A172 (cell line): ENCODE data around the gene PI4KA. TPM values are rescaled to one million over a fixed set of nuclear protein-coding genes. Genes with fewer than 3 reads are reported as not detected.
"Not testable (repeated sequence)": the region's sequence is repeated elsewhere in the genome, so short reads cannot be mapped to it uniquely, and the experiment has no call there.

Source experiments
- DNase-seq: peaks from one replicate; pipeline ENCODE4 v3.0.0-alpha.2; 2015; ENCODE audit warnings: low spot score
- total RNA-seq: library from RNA; depleted of rRNA; stranded (reverse); fragments of >200 nt; shearing (Covaris generic); gene quantifications from 2 replicates; pipeline ENCODE4 v1.2.3, GENCODE V29; 2014; rRNA removed

PI4KA gene
- total RNA-seq, 1 experiment from 2014 or later: 31.8 TPM

DNA sequence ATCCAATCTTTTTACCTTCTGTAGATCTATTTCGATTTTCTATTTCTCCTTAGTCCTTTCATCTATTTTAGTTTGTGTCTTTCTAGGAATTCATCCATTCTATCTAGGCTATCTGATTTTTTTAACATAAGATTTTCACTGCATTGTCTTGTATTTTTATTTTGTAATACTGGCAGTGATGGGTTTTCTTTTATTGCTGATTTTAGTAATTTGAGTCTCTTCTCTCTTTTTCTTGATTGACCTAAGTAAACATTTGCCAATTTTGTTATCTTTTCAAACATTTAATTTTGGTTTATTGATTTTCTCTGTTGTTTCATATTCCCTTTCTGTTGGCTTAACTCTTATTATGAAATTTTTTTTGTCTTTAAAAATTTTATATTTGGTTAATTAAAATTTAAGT, 192.1 kb downstream of the PI4KA start:
- no peak for DNase-seq

DNA sequence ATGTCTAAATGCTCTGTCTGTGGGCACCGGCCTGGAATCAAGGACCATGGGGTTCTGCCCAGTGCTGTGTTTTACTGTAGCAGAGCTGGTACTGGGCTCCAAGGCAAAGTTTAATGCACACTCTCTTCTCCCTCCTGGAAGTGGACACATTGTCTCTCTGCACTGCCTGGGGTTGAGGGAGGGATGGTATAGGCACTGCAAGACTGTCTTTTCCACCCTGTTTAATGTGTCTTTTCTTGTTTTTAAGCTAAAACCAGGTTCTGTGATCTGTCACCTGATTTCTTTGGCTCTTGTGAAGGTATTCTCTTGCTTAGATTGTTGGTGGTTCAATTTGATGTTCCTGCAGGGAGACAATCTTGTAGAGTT, 194.0 kb downstream of the PI4KA start:
- no peak for DNase-seq

DNA sequence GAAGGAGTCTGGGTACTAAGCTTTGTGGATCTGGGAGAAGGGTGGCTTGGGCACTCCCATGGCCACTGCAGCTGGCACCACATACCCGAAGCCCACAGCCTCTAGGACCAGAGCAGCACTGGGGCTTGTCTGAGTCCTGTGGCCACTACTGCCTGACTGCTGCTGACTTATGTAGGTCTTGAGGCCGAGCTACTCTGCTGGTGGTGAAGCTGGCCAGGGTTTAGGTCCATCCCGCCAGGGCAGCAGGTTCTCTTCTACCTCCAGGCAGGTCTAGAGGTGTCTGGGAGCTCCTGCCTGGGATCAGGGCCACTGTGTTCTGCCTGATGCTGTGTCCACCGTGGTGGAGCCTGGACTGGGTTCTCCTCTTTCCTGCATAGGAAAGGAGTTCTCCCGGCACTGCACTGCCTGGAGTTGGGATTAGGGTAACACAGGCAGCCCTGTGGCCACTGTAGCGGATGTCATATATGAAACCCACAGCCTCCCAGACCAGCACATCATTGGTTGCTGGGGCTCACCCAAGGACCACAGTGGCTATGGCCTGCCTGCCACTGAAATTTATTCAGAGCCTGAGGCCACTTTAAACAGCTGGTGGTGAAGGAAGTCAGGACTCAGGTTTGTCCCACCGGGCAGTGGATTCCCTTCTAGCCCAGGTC, 194.5 kb downstream of the PI4KA start:
- DNase-seq: no peak

GRCh38 chr22:20663137-20663828, 195.3 kb downstream of the PI4KA start:
- DNase-seq: no peak

DNA sequence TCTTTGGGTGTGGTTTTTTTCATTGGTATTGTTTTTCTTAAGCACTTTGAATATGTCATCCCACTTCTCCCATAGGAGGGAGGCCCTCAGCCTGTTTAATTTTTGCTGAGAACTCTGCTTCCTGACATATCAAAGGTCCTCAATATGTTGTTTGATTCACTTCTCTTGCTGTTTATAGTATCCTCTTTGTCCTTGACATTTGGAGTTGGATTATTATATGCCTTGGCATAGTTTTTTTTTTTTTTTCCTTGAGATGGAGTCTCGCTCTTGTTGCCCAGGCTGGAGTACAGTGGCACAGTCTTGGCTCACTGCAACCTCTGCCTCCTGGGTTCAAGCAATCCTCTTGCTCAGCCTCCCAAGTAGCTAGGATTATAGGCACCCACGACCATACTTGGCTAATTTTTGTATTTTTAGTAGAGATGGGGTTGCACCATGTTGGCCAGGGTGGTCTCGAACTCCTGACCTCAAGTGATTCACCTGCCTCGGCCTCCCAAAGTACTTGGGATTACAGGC, 196.0 kb downstream of the PI4KA start:
- not testable (repeated sequence) for DNase-seq

DNA sequence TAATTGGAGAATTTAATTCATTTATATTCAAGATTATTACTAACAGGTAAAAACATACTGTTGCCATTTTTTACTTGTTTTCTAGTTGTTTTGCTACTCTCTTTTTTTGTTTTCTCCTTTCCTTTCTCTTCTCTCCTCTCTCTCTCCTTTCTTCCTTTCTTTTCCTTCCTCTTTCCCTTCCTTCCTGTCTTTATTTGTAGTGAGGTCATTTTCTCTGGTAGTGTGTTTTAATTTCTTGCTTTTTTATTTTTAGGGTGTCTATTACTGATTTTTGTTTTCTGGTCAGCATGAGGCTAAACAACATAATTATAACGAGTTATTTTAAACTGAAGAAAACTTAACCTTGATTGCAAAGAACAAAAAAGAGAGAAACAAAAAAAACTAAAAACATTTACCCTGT, 197.1 kb downstream of the PI4KA start:
- no peak for DNase-seq

DNA sequence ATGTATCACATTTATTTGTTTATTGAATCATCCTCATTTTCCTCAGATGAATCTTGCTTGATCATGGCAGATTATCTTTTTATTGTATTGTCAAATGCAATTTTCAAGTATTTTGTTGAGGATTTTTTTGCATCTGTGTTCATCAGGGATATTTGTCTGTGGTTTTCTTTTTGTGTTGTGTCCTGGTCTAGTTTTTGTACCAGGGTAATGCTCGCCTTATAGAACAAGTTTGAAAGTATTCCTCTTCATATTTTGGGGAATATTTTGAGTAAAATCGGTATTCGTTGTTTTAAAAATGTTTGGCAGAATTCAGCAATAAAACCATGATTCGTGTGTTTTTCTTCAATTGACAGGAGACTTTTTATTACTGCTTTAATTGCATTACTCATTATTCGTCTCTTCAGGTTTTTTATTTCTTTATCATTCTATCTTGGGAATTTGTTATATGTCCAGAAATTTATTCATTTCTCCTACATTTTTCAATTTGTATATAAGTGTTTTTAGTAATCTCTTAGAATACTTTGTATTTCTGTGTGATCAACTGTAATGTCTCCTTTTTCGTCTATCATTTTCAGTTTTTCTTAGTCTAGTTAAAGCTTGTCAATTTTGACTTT, 198.1 kb downstream of the PI4KA start:
- no peak for DNase-seq

GRCh38 chr22:20659920-20660319, 198.7 kb downstream of the PI4KA start:
- no peak for DNase-seq

DNA sequence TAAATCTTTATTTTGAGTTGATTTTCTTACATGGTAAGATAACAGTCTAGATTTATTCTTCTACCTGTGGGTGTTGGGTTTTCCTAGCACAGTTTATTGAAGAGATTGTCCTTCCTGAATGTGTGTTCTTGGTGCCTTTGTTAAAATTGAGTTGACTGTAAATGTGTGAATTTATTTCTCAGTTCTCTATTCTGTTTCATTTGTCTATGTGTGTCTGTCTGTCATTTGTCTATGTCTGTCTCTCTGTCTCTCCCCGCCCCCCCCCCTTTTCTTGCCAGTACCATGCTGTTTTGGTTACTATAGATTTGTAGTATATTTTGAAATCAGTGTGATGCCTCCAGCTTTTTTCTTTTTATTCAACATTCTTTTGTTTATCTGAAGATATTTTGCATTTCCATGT, 199.4 kb downstream of the PI4KA start:
- DNase-seq: no peak

GRCh38 chr22:20658433-20659222, 200.0 kb downstream of the PI4KA start:
- no peak for DNase-seq

DNA sequence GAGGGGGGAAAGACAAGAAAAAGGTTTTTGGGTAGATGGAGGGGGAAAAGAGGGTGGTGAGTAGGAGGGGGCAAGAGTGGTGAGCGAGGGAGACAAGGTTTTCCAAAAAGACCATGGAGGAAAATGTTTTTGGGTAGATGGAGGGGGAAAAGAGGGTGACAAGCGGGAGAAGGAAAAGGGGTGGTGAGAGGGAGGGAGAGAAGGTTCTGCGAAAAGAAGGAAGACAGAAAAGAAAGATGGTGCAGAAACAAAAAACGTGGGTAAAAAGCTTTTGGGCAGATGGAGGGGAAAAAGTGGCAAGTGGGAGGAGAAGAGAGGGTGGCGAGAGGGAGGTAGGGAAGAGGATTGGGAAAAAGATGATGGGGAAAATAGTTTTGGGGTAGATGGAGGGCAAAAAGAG, 200.6 kb downstream of the PI4KA start:
- no peak for DNase-seq

Other genes starting within 250 kb of the PI4KA start
- not detected in 2 replicates for gene SERPIND1, start 84.7 kb downstream of the PI4KA start, total RNA-seq
- 10.6 and 15.0 TPM in 2 replicates for gene SNAP29, start 196 bp upstream of the PI4KA start, total RNA-seq
- gene CRKL, start 58.6 kb upstream of the PI4KA start, total RNA-seq: 29.1 and 33.8 TPM in 2 replicates
- gene AIFM3, start 108.4 kb upstream of the PI4KA start, total RNA-seq: 1.4 TPM in 1 of 2 replicates, not detected in the other
- 18.9 and 21.9 TPM in 2 replicates for gene LZTR1, start 123.5 kb upstream of the PI4KA start, total RNA-seq
- 46.9 and 49.0 TPM in 2 replicates for gene THAP7, start 143.3 kb upstream of the PI4KA start, total RNA-seq
- 2.8 and 3.5 TPM in 2 replicates for gene P2RX6, start 156.4 kb upstream of the PI4KA start, total RNA-seq
- gene SLC7A4, start 173.8 kb upstream of the PI4KA start, total RNA-seq: not detected in 2 replicates
- 0.77 TPM in 1 of 2 replicates, not detected in the other for gene LRRC74B, start 187.1 kb upstream of the PI4KA start, total RNA-seq